GM18909 (cell line): ENCODE measurements around the gene KCNN3.
A peak's percentile ranks its signal among the peaks of the same experiment; 100 is the strongest.

Source experiments
- ATAC-seq: cut with Tn5 transposase; IDR thresholded peaks from one replicate; pipeline ENCODE4 v1.9.1; 2021; ENCODE audit warnings: mild to moderate bottlenecking; ENCODE audit not compliant: unreplicated experiment, poor library complexity

KCNN3 gene

DNA sequence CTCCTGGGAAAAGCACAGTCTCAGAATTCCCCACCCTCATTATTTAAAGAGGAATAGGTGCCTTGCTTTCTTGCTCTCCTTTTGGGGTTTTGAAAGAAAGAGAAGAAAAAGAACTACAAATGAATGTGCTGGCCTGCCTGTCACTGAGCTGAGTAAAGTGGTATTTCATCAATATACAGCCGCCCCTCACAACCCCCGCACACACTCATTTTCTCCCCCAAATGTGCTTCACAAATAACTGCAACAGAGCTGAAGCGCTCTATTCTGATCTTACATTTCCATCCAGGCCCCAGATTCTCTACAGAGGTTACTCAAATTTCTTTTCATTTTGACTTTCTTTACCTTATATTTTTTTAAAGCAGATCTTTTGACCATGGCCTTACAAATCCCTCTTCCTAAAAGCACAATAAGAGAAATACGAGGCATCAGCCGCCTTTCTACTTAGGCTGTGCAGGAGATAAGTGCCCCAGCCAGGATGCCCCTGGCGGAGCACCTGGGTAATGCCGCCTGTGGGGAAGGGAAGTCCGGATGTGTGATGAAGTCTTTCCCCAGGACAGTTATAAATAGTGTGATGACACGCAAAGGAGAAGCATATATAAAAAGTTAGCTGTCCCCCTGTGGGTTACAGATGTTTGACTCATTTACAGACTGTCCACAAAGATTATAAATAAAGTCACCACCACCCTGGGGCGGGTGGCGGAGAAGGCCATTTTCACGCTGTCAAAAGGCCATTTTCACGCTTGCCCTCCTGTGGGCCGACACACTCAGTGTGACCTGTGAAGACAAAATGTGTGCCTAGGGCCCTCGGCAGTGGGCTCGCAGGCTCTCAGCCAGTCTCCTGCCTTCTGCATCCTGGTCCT, 6.5 kb downstream of the KCNN3 start:
- no peak for ATAC-seq

DNA sequence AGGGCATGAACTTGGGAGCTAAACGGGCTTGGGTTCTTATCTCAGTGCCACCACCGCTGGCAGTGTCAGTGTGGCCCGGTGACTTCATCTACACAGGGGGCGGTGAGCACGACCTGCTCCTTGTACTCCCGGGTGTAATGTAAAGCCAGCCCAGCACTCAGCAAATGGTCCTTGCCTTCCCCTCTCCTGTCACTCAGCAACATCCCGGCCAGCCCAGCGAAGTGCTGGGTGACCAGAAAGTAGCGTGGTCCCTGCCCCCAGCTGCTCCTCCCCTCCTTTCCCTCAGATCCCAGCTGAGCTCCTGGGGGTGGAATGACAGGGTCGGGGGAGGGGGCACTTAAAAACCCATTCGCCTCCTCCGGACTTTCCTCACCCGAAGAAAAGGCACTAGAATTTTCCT, 7.2 kb downstream of the KCNN3 start:
- ATAC-seq: no peak

DNA sequence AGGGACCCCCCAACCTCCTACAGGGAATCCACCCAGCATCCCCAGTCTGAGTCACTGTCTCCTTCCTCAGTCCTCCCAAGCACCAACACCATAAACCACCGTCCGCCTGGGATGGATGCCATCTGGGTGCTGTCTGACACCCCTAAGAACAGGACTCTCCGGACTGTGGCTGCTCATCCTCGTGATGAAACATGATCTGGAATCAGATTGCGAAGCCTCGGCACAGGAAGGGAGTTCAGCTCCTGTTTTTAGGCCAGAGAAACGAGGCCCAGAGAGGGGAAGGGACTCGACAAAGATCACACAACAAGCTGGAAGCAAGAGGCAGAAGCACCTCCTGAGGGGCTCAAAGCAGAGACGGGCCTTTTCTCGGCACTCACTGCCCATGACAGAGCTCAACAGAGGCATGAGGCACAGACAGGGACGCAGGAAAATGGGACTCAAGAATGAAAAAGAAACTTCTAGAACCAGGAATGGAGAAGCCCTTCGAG, 8.4 kb downstream of the KCNN3 start:
- ATAC-seq: no peak

DNA sequence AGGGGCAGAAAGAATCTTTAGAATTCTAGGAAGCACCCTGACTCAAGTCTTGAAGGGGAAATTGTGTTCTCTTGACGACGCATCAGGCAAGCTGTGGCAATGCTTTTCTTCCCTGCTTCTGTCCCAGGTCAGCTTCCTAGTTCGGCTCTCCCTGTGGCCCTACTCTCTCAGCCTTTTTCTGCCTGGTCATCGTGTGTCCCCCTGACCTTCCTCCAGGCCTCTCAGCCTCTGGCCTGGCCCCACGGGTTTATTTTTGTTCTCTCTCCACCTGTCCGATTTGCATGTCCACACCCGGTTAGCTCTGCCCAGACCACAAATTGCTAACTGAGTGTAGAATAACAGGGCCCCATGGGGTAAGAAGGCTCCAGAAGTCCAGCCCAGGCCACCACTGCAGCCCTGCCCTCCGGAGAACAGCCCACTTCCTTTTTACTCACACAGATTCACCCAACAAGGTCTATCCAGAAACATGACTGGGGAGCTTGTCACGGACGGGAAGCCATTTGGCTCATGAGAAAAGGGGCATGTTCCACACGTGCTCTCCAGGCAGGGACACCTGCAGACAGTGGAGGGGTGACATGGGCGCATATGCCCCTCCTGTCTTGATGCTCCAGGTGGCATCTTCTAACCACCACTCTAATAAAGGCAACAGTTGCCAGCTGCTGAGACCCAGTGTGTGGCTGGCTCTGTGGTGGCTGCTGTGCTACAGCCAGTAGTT, 9.8 kb downstream of the KCNN3 start:
- peak; percentile 61 for ATAC-seq

DNA sequence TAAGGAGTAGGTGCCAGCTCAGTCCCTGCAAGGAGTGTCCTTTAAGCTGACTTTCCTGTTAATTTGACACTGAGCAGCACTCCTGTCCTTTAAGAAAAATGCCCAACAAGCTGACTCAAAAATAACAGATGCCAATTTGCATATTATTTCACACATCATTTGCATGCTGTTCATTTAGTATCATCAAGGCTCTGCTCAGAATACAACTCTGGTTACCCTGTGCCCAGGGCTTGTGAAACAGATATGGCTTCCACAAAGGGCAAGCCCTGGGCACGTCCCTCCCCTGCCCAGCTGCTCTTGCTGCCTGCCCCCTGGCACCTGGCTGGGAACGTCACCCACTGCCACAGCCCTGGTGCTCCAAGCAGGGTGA, 10.3 kb downstream of the KCNN3 start:
- peak; percentile 42 for ATAC-seq

DNA sequence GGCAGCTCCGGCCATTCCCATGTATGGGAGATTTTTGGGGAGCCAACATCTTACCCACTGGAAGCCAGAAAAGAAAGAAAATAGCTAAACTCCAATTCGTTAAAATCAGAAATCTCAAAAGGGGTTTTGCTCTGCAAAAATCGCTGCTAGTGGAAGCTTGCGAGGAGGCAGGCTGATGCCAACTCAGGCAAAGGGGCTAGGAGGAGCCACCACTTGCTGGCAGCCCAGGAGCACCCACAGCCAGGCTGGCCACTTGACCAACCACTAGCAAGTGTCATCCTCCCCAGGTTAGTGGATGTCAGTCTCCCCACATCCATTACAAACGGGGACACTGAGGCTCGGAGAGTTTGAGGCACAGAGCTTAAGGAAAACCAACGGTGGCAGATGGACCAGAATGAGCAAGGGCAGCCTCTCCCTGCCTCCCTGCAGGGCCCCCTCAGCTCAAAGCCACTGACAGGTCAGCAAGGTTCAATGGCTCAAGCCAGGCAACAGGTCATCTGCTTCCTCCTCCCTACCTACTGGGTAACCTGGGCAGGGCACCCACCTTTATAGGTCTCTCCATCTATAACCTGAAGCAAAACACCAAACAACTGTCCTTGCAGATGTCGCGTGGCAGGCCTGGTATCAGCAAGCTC, 10.8 kb downstream of the KCNN3 start:
- no peak for ATAC-seq

DNA sequence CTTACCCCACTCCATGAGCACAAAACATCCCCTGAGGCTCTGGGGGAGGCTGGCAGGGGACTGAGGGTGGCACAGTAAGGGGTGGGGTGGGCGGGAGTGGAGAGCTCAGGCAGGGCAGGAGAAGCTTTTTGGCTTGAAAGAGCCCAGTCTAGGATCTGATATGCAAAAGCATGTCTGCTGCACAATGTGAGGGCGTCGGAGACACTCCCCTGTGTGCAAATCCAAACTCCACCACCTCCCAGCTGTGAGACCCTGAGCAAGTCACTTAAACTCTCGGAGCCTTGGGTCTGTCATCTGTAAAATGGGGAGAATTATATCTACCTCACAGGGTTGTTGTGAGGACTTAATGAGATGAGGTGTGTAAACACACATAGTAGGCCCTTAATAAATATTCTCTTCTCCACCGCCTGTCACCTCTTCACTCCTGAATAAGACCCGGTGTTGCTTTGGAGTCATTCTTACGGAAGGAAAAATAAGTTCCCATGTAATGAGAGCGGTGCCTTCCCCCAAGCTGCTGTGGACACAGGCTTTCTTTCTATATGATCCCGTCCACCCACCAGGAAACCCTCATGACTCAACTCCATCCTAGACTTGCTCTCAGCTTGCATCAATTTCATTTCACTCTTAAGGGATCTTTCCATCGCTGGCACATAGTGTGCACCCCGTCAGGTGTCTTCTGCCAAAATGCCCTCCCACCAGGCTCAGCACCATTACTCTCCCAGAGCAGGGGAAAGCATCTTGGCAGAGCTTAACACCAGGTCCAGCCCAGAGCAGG, 12.5 kb downstream of the KCNN3 start:
- no peak for ATAC-seq

DNA sequence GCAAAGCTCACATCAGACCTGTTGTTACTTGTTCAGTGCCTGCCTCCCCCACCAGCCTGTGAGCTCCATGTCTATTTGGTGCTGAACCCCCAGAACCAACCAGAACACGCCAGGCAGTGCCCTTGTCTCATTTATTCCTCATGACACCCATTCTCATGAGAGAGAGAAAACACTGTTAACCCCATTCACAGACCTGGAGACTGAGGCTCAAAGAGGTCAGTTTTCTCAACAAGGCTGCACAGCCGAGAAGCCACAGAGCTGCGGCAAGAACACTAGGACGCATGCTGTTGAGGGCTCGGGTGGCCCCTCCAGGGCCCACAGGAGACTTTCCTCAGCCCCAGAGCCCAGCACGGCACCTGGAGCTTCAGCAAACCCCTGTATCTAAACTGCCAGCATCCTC, 13.1 kb downstream of the KCNN3 start:
- no peak for ATAC-seq

DNA sequence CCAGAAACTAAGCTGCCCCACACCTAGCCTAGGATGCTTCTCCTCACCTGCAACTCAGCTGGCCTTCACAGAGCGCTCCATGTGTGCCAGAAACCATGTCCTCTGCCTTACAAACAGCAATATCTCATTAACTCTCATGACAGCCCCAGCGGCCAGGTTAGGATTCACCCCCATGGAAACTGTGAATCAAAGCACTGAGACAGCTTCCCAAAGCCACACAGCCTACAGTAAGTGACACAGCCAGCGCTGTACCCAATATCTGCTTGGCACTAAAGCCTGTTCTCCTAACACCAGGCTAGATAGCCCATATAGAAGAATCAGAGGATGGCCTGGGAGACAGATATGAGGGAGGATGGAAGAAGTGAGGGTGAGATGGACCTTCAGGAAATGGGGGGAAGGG, 13.5 kb downstream of the KCNN3 start:
- ATAC-seq: no peak

DNA sequence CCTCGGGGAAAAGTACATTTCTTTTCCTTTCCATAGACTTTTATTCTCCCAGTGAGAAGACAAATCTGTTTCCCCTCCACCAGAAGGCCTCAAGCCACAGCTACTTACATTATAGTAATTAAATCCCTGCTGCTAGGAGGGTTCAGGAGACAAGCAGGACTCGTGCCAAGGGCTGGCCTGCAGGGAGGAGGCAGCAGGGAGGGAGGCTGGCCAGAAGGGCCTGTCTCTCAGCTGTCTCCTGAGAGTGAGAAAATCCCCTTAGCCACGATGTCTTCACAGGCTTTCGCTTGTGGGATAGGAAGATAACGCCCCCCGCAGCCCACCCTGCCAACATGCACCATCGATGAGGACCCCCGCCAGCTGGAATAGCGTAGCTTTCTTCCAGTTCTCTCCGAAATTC, 14.0 kb downstream of the KCNN3 start:
- no peak for ATAC-seq

DNA sequence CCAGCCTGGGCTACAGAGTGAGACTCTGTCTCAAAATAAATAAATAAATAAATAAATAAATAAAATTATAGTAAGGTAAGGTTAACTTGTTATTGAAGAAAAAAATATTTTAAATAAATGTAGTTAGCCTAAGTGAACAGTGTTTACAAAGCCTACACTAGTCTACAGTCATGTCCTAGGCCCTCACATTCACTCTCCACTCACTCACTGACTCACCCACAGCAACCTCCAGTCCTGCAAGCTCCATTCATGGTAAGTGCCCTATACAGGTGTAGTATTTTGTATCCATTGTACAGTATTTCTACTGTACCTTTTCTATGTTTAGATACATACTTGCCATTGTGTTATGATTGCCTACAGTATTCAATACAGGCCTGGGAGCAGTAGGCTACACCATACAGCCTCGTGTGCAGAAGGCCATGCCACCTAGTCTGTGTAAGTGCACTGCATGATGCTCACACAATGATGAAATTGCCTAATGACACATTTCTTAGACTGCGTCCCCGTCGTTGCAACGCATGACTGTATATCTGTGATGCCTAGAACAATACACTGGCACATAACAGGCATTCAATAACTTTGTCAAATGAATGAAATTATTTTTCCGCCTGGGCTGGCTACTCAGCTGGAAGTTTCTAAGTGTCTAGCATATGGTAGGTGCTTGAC, 14.8 kb downstream of the KCNN3 start:
- no peak for ATAC-seq

DNA sequence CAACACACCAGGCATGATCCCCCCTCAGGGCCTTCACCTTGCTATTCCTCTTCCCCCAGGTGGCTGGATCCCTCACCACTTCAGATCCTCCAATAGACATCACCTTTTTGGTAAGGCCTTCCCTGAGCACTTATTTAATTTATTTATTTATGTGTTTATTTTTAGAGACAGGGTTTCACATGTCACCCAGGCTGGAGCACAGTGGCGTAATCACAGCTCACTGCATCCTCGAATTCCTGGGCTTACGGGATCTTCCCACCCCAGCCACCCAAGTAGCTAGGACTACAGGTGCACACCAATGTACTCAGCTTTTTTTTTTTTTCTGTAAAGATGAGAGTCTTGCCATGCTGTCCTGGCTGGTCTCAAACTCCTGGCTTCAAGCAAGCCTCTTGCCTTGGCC, 17.2 kb downstream of the KCNN3 start:
- no peak for ATAC-seq

DNA sequence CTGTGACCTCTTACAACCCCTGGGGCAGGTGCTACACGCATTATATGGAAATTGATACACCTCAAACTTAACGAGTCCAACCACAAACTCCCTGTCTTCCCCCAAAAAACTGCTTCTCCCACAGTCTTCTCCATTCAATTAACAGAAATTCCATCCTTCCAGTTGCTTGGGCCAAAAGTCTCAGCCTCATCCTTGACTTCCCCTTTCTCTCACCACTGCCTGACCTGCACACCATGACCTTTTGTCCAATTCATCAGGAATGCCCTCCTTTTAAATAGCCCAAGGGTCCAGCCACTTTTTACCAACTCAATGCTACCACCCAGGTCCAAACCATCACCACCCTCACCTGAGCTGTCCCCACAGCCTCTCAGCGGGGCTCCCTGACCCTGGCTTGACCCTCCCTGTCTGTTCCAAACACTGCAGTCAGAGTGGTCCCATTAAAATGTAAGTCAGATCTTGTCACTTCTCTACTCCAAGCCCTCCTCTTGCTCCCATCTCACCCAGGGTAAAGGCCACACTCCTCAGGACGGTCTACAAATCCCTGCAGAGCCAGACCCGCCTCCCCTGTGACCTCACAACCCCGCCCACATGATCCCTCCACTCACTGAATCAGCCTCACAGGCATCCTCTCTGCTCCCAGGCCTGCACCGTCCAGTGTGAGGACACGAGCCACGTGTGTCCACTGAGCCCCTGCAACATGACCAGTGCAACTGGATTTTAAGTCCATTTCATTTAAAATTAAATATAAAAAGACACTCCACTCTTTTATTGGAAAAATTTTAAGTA, 18.5 kb downstream of the KCNN3 start:
- ATAC-seq: no peak

DNA sequence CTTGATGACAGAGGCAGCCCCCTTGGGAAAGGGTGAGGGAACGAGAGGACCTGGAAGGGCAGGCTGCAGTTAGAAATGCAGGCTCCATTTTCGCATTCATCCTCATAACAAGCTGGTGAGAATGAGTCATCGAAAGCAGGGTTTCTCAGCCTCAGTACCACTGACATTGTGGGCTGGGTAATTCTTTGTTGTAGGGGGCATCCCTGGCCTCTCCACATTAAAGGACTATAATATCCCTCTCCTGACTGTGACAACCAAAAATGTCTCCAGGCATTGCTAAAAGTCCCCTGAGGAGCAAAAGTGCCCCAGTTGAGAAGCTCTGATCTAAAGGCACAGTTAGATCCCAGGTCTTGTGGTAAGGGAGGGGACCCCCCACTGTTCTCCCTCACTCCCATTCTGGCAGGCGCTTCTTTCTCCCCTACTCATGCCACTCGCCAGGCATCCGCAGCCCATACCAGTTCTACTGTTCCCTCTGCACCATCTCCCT, 20.4 kb downstream of the KCNN3 start:
- no peak for ATAC-seq

DNA sequence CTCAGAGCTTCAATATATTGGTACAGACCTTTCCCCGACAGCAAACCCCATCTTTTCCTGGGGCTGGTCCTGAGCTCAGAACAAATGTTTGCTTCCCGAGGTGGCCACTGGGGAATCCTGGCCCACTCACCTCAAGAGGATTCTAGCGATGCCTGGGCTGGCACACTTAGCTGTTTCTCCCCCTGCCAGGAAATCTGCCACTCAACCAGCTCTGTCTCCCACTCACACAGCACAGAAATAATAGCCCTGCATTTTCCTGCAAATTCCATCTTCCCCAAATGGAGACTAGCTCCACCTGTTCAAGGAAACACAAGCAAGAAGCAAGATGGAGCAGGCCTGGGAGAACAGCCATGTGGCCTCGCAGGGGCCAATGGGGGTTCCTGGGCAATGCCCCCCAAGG, 21.1 kb downstream of the KCNN3 start:
- ATAC-seq: no peak

DNA sequence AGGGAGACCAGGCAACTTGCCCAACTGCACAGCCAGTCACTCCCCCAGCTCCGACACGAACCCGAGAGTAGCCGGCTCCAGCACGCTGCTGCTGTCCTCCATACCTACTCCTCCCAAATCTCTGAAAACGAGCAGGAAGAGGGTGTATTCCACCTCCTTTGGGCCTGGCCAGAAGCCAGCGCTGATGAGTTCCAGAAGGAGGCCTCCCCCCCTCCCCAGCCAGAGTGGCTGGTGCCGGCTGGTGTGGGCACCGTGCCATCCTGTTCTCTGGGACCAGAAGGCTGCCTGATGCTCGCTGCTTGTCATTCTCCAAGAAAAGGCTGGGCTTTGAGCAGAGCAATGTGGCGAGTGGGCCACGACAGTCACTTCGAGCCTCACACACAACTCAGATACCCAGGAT, 22.2 kb downstream of the KCNN3 start:
- ATAC-seq: no peak

DNA sequence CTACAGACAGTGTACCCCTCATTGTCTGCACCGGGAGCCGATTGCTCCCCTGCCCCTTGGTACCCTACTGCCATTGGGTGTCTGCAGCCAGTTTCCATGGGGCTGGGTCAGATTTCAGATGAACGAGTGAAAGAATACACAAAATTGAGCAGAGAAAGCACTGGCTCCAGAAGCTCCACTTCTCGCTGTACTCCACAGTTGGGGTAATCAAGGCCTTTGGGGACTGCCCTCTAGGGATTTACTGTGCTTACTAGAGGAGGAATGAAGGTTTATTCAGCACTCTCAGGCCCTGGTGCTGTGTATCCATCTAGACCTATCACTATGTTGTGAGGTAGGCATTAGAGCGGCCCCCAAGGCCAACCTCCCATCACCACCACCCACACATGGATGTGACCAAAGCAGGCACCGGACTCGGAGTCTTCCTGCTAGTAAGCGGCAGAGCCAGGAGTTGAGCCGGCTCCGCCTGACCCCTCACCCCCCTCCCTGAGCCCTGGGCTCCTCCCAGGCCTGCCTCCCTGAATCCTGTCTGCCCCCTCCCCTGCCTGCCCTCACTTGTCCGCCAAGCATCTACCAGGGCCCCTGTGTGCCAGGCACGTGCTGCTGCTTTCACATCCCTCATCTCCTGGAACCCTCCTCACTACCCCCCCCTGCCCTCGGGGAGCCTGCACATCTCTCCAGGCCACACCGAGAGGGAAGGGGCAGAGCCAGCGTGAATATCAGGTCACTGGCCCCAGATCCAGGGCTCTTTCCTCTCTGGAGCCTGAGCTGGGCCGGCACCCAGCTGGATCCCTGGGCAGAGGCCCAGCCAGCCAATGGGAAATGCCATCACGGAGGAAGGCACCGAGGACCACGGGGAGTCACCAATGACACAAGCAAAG, 23.3 kb downstream of the KCNN3 start:
- no peak for ATAC-seq

DNA sequence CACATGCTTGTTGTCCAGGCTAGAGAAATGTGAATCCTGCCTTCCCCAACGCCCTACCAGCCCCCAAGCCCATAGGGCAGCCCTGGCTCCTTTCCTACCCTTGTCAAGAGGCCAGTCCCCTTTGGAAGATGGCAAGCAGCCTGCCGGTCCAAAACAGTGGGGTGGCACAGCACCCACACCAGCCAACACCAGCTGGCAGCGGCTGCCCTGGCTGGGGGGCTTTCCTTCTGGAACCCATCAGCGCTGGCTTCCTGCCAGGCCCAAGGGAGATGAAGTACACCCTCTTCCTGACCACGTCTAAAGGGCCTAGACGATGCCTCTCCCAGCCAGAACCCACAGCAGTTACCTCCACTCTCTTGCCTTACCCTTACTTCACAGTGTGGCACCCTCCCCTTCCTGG, 24.2 kb downstream of the KCNN3 start:
- ATAC-seq: no peak
